Measurements from ENCODE around the gene ADGRB2.

- TF ChIP-seq CTCF (IDR thresholded peaks at IDR 0.05) = no peak
- TF ChIP-seq POLR2A (IDR thresholded peaks at IDR 0.05) = no peak
- TF ChIP-seq POLR2AphosphoS5 (IDR thresholded peaks at IDR 0.05) = no peak
Observed at GRCh38 chr1:31797216-31797615, 33.1 kb upstream of the ADGRB2 start.
